Renal pelvis (tissue), 4 donors: ENCODE results near the gene RASL12. TPM values are rescaled to one million over a fixed set of nuclear protein-coding genes. Genes with fewer than 3 reads are reported as not detected.
"Not testable (repeated sequence)": the region's sequence is repeated elsewhere in the genome, so short reads cannot be mapped to it uniquely, and the experiment has no call there.

Source experiments
- DNase-seq: peaks from one replicate; pipeline ENCODE4 v3.0.0-alpha.2; 2013
- polyA plus RNA-seq, 3 donors: library from polyadenylated mRNA; unstranded; fragments of 120-200 nt; gene quantifications; one replicate each; pipeline ENCODE4 v1.2.1, GENCODE V29; 2013; ENCODE audit not compliant: insufficient read length in 3 of 3

The RASL12 gene
- polyA plus RNA-seq, 3 donors = 6.2 to 8.2 (median 7.2) TPM

- no peak for DNase-seq
Observed at GRCh38 chr15:65077291-65077980, 9.6 kb upstream of the RASL12 start.

GRCh38 chr15:65076486-65077290, 8.9 kb upstream of the RASL12 start, which contains the start of gene KBTBD13:
Gene KBTBD13 (plus strand): TSS chr15:65076746. CDS start chr15:65076816, 70 bp downstream.
- DNase-seq = no peak

- DNase-seq = not testable (repeated sequence)
Observed at GRCh38 chr15:65075607-65076395, 8.0 kb upstream of the RASL12 start.

- DNase-seq = not testable (repeated sequence)
Observed at GRCh38 chr15:65074946-65075345, 7.2 kb upstream of the RASL12 start.

GRCh38 chr15:65072617-65073016, 4.8 kb upstream of the RASL12 start:
- no peak for DNase-seq

GRCh38 chr15:65072027-65072426, 4.2 kb upstream of the RASL12 start:
- DNase-seq = no peak

GRCh38 chr15:65071381-65071811, 3.6 kb upstream of the RASL12 start:
- no peak for DNase-seq

- no peak for DNase-seq
Observed at GRCh38 chr15:65069779-65070546, 2.2 kb upstream of the RASL12 start.

GRCh38 chr15:65069179-65069578, 1.4 kb upstream of the RASL12 start:
- no peak for DNase-seq

GRCh38 chr15:65068403-65068788, 605 bp upstream of the RASL12 start:
- no peak for DNase-seq

- no peak for DNase-seq
Observed at GRCh38 chr15:65067317-65067644, 510 bp downstream of the RASL12 start.

- no peak for DNase-seq
Observed at GRCh38 chr15:65066635-65067316, 1.0 kb downstream of the RASL12 start.

- DNase-seq = no peak
Observed at GRCh38 chr15:65066001-65066634, 1.7 kb downstream of the RASL12 start.

- no peak for DNase-seq
Observed at GRCh38 chr15:65062726-65063125, 5.1 kb downstream of the RASL12 start.

- no peak for DNase-seq
Observed at GRCh38 chr15:65062061-65062460, 5.7 kb downstream of the RASL12 start.

GRCh38 chr15:65060641-65061397, 7.0 kb downstream of the RASL12 start:
- no peak for DNase-seq

- no peak for DNase-seq
Observed at GRCh38 chr15:65059931-65060596, 7.7 kb downstream of the RASL12 start.

- DNase-seq = no peak
Observed at GRCh38 chr15:65059369-65059750, 8.4 kb downstream of the RASL12 start.
